Activated T-cell treated with anti-CD3 and anti-CD28 coated beads, Interleukin-2, amount 50 U/mL, for 4 hours (primary cell): ENCODE results near the gene HDAC9. TPM values are rescaled to one million over a fixed set of nuclear protein-coding genes. Genes with fewer than 3 reads are reported as not detected.

ENCODE experiments used
- ATAC-seq, 2 donors: fragments of 200-7000 bp; cut with Tn5 transposase; one replicate each; pipeline ENCODE4 v1.10.0; 2021
- DNase-seq: peaks from one replicate; pipeline ENCODE4 v3.0.0-alpha.2; 2020
- H3K27me3 Mint-ChIP-seq: one replicate; pipeline ENCODE4 v1.8.0; 2021; ENCODE audit warnings: low read depth, mixed read lengths
- H3K36me3 Mint-ChIP-seq: one replicate; pipeline ENCODE4 v1.8.0; 2022; ENCODE audit warnings: mixed read lengths; ENCODE audit not compliant: insufficient read depth
- H3K4me1 Mint-ChIP-seq: one replicate; pipeline ENCODE4 v1.8.0; 2021; ENCODE audit warnings: low read depth, mixed read lengths
- H3K4me3 Mint-ChIP-seq: one replicate; pipeline ENCODE4 v1.8.0; 2021; ENCODE audit warnings: mild to moderate bottlenecking, moderate library complexity, mixed read lengths
- H3K9me3 Mint-ChIP-seq: one replicate; pipeline ENCODE4 v1.8.0; 2021; ENCODE audit warnings: mixed read lengths
- total RNA-seq, 3 donors: library from RNA; stranded (reverse); gene quantifications; one replicate each; pipeline ENCODE4 v1.2.1, GENCODE V29; 2021

The HDAC9 gene
- total RNA-seq, 3 donors from 2014 or later: 0.40 to 3.0 (median 0.74) TPM

- Mint-ChIP-seq H3K36me3 (no peaks in the 10 kb centered on the region), H3K27me3 (no peaks in the 10 kb centered on the region), H3K4me1 (no peaks in the 10 kb centered on the region), H3K4me3 (no peak overlapping the region), H3K9me3 (no peaks in the 10 kb centered on the region)
- ATAC-seq (no peak), DNase-seq (no peak)
Observed at GRCh38 chr7:18648849-18649758, 153.6 kb downstream of the HDAC9 start.

GRCh38 chr7:18653381-18654155 lies 158.0 kb downstream of the HDAC9 start:
- H3K36me3 Mint-ChIP-seq: no peaks in the 10 kb centered on the region
- no peak for ATAC-seq

GRCh38 chr7:18654709-18655108 lies 159.2 kb downstream of the HDAC9 start:
- Mint-ChIP-seq H3K4me1 (no peaks in the 10 kb centered on the region), H3K9me3 (no peaks in the 10 kb centered on the region), H3K4me3 (no peak overlapping the region), H3K27me3 (no peaks in the 10 kb centered on the region), H3K36me3 (no peaks in the 10 kb centered on the region)
- ATAC-seq (no peak), DNase-seq (no peak)

More at GRCh38 chr7:18653381-18654155, 158.0 kb downstream of the HDAC9 start:
- DNase-seq: no peak
- H3K9me3 Mint-ChIP-seq: no peaks in the 10 kb centered on the region
- no peaks in the 10 kb centered on the region for H3K27me3 Mint-ChIP-seq
- no peaks in the 10 kb centered on the region for H3K4me1 Mint-ChIP-seq
- no peak overlapping the region for H3K4me3 Mint-ChIP-seq

- H3K4me3 Mint-ChIP-seq: no peak overlapping the region
- no peaks in the 10 kb centered on the region for H3K27me3 Mint-ChIP-seq
- no peaks in the 10 kb centered on the region for H3K4me1 Mint-ChIP-seq
- no peak for ATAC-seq
- no peak for DNase-seq
- no peaks in the 10 kb centered on the region for H3K9me3 Mint-ChIP-seq
- no peaks in the 10 kb centered on the region for H3K36me3 Mint-ChIP-seq
Observed at GRCh38 chr7:18655506-18655905, 160.0 kb downstream of the HDAC9 start.

GRCh38 chr7:18655912-18656311 lies 160.4 kb downstream of the HDAC9 start:
- H3K27me3 Mint-ChIP-seq: no peaks in the 10 kb centered on the region
- no peak overlapping the region for H3K4me3 Mint-ChIP-seq
- DNase-seq: no peak
- ATAC-seq: no peak
- no peaks in the 10 kb centered on the region for H3K36me3 Mint-ChIP-seq
- H3K4me1 Mint-ChIP-seq: no peaks in the 10 kb centered on the region
- H3K9me3 Mint-ChIP-seq: no peaks in the 10 kb centered on the region

- Mint-ChIP-seq H3K9me3 (no peaks in the 10 kb centered on the region), H3K27me3 (no peaks in the 10 kb centered on the region), H3K36me3 (no peaks in the 10 kb centered on the region), H3K4me1 (no peaks in the 10 kb centered on the region), H3K4me3 (no peak overlapping the region)
- no peak for DNase-seq
- ATAC-seq: no peak
Observed at GRCh38 chr7:18656362-18656761, 160.8 kb downstream of the HDAC9 start.

GRCh38 chr7:18659746-18660145 lies 164.2 kb downstream of the HDAC9 start:
- Mint-ChIP-seq H3K36me3 (no peaks in the 10 kb centered on the region), H3K4me3 (no peak overlapping the region), H3K9me3 (no peaks in the 10 kb centered on the region), H3K27me3 (no peaks in the 10 kb centered on the region), H3K4me1 (no peaks in the 10 kb centered on the region)
- no peak for DNase-seq
- ATAC-seq: no peak

- Mint-ChIP-seq H3K27me3 (no peaks in the 10 kb centered on the region), H3K9me3 (no peaks in the 10 kb centered on the region), H3K4me1 (no peaks in the 10 kb centered on the region), H3K36me3 (no peaks in the 10 kb centered on the region), H3K4me3 (no peak overlapping the region)
- ATAC-seq (no peak), DNase-seq (no peak)
Observed at GRCh38 chr7:18663321-18663720, 167.8 kb downstream of the HDAC9 start.

- peak; percentile 46 to 72 for ATAC-seq
- H3K36me3 Mint-ChIP-seq: no peaks in the 10 kb centered on the region
- no peaks in the 10 kb centered on the region for H3K9me3 Mint-ChIP-seq
- H3K27me3 Mint-ChIP-seq: no peaks in the 10 kb centered on the region
- H3K4me3 Mint-ChIP-seq: no peak overlapping the region
- peak; percentile 39 for DNase-seq
- H3K4me1 Mint-ChIP-seq: no peaks in the 10 kb centered on the region
Observed at GRCh38 chr7:18666107-18666728, 170.7 kb downstream of the HDAC9 start.

- ATAC-seq (no peak), DNase-seq (no peak)
- Mint-ChIP-seq H3K27me3 (no peaks in the 10 kb centered on the region), H3K36me3 (no peaks in the 10 kb centered on the region), H3K9me3 (no peaks in the 10 kb centered on the region), H3K4me3 (no peak overlapping the region), H3K4me1 (no peaks in the 10 kb centered on the region)
Observed at GRCh38 chr7:18667466-18667865, 171.9 kb downstream of the HDAC9 start.

GRCh38 chr7:18671176-18671575 lies 175.6 kb downstream of the HDAC9 start:
- no peak for DNase-seq
- ATAC-seq: no peak
- Mint-ChIP-seq H3K27me3 (no peaks in the 10 kb centered on the region), H3K4me1 (no peaks in the 10 kb centered on the region), H3K36me3 (no peaks in the 10 kb centered on the region), H3K9me3 (no peaks in the 10 kb centered on the region), H3K4me3 (no peak overlapping the region)

- ATAC-seq (no peak), DNase-seq (no peak)
- Mint-ChIP-seq H3K9me3 (no peaks in the 10 kb centered on the region), H3K36me3 (no peaks in the 10 kb centered on the region), H3K4me1 (no peaks in the 10 kb centered on the region), H3K27me3 (no peaks in the 10 kb centered on the region), H3K4me3 (no peak overlapping the region)
Observed at GRCh38 chr7:18675579-18675978, 180.0 kb downstream of the HDAC9 start.

- H3K4me3 Mint-ChIP-seq: no peak overlapping the region
- no peaks in the 10 kb centered on the region for H3K36me3 Mint-ChIP-seq
- no peaks in the 10 kb centered on the region for H3K9me3 Mint-ChIP-seq
- H3K4me1 Mint-ChIP-seq: no peaks in the 10 kb centered on the region
- no peaks in the 10 kb centered on the region for H3K27me3 Mint-ChIP-seq
- ATAC-seq (no peak), DNase-seq (no peak)
Observed at GRCh38 chr7:18679261-18679660, 183.7 kb downstream of the HDAC9 start.

GRCh38 chr7:18680576-18680975 lies 185.0 kb downstream of the HDAC9 start:
- no peak overlapping the region for H3K4me3 Mint-ChIP-seq
- no peaks in the 10 kb centered on the region for H3K9me3 Mint-ChIP-seq
- ATAC-seq: no peak
- no peak for DNase-seq
- H3K4me1 Mint-ChIP-seq: no peaks in the 10 kb centered on the region
- H3K36me3 Mint-ChIP-seq: no peaks in the 10 kb centered on the region
- no peaks in the 10 kb centered on the region for H3K27me3 Mint-ChIP-seq
